Endothelial cell (in vitro differentiated cells): Measurements from ENCODE around the gene LYL1. TPM values are rescaled to one million over a fixed set of nuclear protein-coding genes. Genes with fewer than 3 reads are reported as not detected.

Source experiments
- DNase-seq: peaks from one replicate; pipeline ENCODE4 v3.0.0; 2021; ENCODE audit warnings: low spot score
- H3K27ac Mint-ChIP-seq: one replicate; pipeline ENCODE4 v1.8.0; 2021; ENCODE audit warnings: mixed read lengths, inconsistent platforms; ENCODE audit not compliant: unreplicated experiment
- H3K27me3 Mint-ChIP-seq: one replicate; pipeline ENCODE4 v1.8.0; 2021; ENCODE audit warnings: mild to moderate bottlenecking, moderate library complexity, mixed read lengths, inconsistent platforms; ENCODE audit not compliant: unreplicated experiment
- H3K36me3 Mint-ChIP-seq: one replicate; pipeline ENCODE4 v1.8.0; 2021; ENCODE audit warnings: mild to moderate bottlenecking, low read depth, mixed read lengths, inconsistent platforms; ENCODE audit not compliant: unreplicated experiment
- H3K4me1 Mint-ChIP-seq: one replicate; pipeline ENCODE4 v1.8.0; 2021; ENCODE audit warnings: mild to moderate bottlenecking, mixed read lengths, inconsistent platforms; ENCODE audit not compliant: unreplicated experiment
- H3K4me3 Mint-ChIP-seq: one replicate; pipeline ENCODE4 v1.8.0; 2021; ENCODE audit warnings: mild to moderate bottlenecking, mixed read lengths, inconsistent platforms; ENCODE audit not compliant: unreplicated experiment
- H3K9me3 Mint-ChIP-seq: one replicate; pipeline ENCODE4 v1.8.0; 2021; ENCODE audit warnings: mixed read lengths, inconsistent platforms; ENCODE audit not compliant: unreplicated experiment
- CTCF ChIP-seq: fragments of 200-600 bp; sonication (generic); IDR thresholded peaks from one replicate; pipeline ENCODE4 v1.5.0; 2021; ENCODE audit warnings: antibody characterized with exemption; ENCODE audit not compliant: unreplicated experiment
- total RNA-seq: library from RNA; stranded (reverse); fragmentation: NEBNext Ultra II Directional; extraction: Animal tissue kit (Norgen Biotek cat#: 25700); gene quantifications from one replicate; pipeline ENCODE4 v1.2.1, GENCODE V29; 2021; ENCODE audit not compliant: unreplicated experiment

Gene LYL1
- total RNA-seq, 1 donor from 2014 or later: 68.6 TPM

- Mint-ChIP-seq H3K27me3 (peaks cover 10% of the 10 kb centered on the region), H3K36me3 (peaks cover 11% of the 10 kb centered on the region), H3K9me3 (no peaks in the 10 kb centered on the region), H3K4me3 (peak within 1 kb of the TSS; percentile 99), H3K4me1 (peaks cover 40% of the 10 kb centered on the region), H3K27ac (peak within 1 kb of the TSS; percentile 92)
- TF ChIP-seq CTCF: no peak
- peak; percentile 94 for DNase-seq
Observed at GRCh38 chr19:13117772-13118423, 15.2 kb upstream of the LYL1 start, which contains the start of gene NACC1. TSS of gene NACC1 (plus strand) at chr19:13118264. CDS start at chr19:13135208, 16,944 bp downstream.

GRCh38 chr19:13117176-13117771, 14.6 kb upstream of the LYL1 start:
- H3K27ac Mint-ChIP-seq: peak overlapping the region; percentile 92
- H3K27me3 Mint-ChIP-seq: peaks cover 10% of the 10 kb centered on the region
- no peak for DNase-seq
- TF ChIP-seq CTCF: no peak
- peaks cover 36% of the 10 kb centered on the region for H3K4me1 Mint-ChIP-seq
- peaks cover 11% of the 10 kb centered on the region for H3K36me3 Mint-ChIP-seq
- H3K4me3 Mint-ChIP-seq: peak overlapping the region; percentile 99
- no peaks in the 10 kb centered on the region for H3K9me3 Mint-ChIP-seq

GRCh38 chr19:13116282-13117175, 13.9 kb upstream of the LYL1 start, which contains the start of gene TRMT1:
TSS of gene TRMT1 (minus strand) at chr19:13116740. CDS start at chr19:13116399, 341 bp downstream.
- peaks cover 32% of the 10 kb centered on the region for H3K4me1 Mint-ChIP-seq
- no peaks in the 10 kb centered on the region for H3K9me3 Mint-ChIP-seq
- TF ChIP-seq CTCF: no peak
- H3K27me3 Mint-ChIP-seq: peaks cover 12% of the 10 kb centered on the region
- peak; percentile 86 for DNase-seq
- H3K27ac Mint-ChIP-seq: peak within 1 kb of the TSS; percentile 92
- peak within 1 kb of the TSS; percentile 99 for H3K4me3 Mint-ChIP-seq
- H3K36me3 Mint-ChIP-seq: peaks cover 11% of the 10 kb centered on the region

GRCh38 chr19:13115936-13116281, 13.3 kb upstream of the LYL1 start:
- no peak for TF ChIP-seq CTCF
- peaks cover 29% of the 10 kb centered on the region for H3K4me1 Mint-ChIP-seq
- H3K27me3 Mint-ChIP-seq: peaks cover 12% of the 10 kb centered on the region
- no peak for DNase-seq
- peak overlapping the region; percentile 98 for H3K4me3 Mint-ChIP-seq
- H3K36me3 Mint-ChIP-seq: peaks cover 9% of the 10 kb centered on the region
- peak overlapping the region; percentile 70 for H3K27ac Mint-ChIP-seq
- no peaks in the 10 kb centered on the region for H3K9me3 Mint-ChIP-seq
